D721Med (cell line): ENCODE results near the gene ERICH2.
A peak's percentile ranks its signal among the peaks of the same experiment; 100 is the strongest.
"Not testable (repeated sequence)": the region's sequence is repeated elsewhere in the genome, so short reads cannot be mapped to it uniquely, and the experiment has no call there.

ENCODE experiments used
- DNase-seq: peaks from one replicate; pipeline ENCODE4 v3.0.0; 2011; ENCODE audit warnings: low spot score; ENCODE audit not compliant: insufficient read length
- FAIRE-seq: peaks from 2 replicates; lab custom pipeline; 2011; peaks lifted over from hg19 to GRCh38; lab: Jason Lieb, UNC
- CTCF ChIP-seq: IDR thresholded peaks from 2 replicates; pipeline ENCODE4 v1.5.1; 2012; ENCODE audit warnings: mild to moderate bottlenecking, control low read depth; ENCODE audit not compliant: insufficient read depth; ENCODE audit errors: missing control alignments

Gene ERICH2

GRCh38 chr2:170770008-170770605, at the start of gene ERICH2:
TSS of gene ERICH2 (plus strand) at chr2:170770378. CDS start at chr2:170770682, 304 bp downstream.
- DNase-seq (no peak), FAIRE-seq (peak; percentile 87)
- TF ChIP-seq CTCF: no peak

GRCh38 chr2:170721678-170722077, 48.5 kb upstream of the ERICH2 start:
- no peak for TF ChIP-seq CTCF
- no peak for DNase-seq
- FAIRE-seq: no peak

- FAIRE-seq: no peak
Observed at GRCh38 chr2:170722301-170722700, 47.9 kb upstream of the ERICH2 start.

GRCh38 chr2:170723446-170723958, 46.7 kb upstream of the ERICH2 start:
- no peak for TF ChIP-seq CTCF
- no peak for FAIRE-seq
- no peak for DNase-seq

More at GRCh38 chr2:170722301-170722700, 47.9 kb upstream of the ERICH2 start:
- no peak for TF ChIP-seq CTCF
- DNase-seq: no peak

- DNase-seq: no peak
- FAIRE-seq: no peak
- no peak for TF ChIP-seq CTCF
Observed at GRCh38 chr2:170733798-170734600, 36.2 kb upstream of the ERICH2 start.

- FAIRE-seq, DNase-seq: not testable (repeated sequence)
Observed at GRCh38 chr2:170734601-170735000, 35.6 kb upstream of the ERICH2 start.

- no peak for FAIRE-seq
- TF ChIP-seq CTCF: no peak
- DNase-seq: no peak
Observed at GRCh38 chr2:170736628-170737027, 33.5 kb upstream of the ERICH2 start.
